HEK293 (cell line): Measurements from ENCODE around the gene KCTD15.
A peak's percentile ranks its signal among the peaks of the same experiment; 100 is the strongest.

ENCODE experiments used
- CTCF ChIA-PET: fragments of 350-600 bp; formaldehyde crosslinking; extraction: SDS; loops from one replicate; lab custom pipeline; 2021; ENCODE audit warnings: antibody characterized with exemption; lab: Yijun Ruan, JAX
- POLR2A ChIA-PET: fragments of 300-600 bp; formaldehyde crosslinking; extraction: SDS; loops from one replicate; lab custom pipeline; 2020; ENCODE audit warnings: antibody characterized with exemption, inconsistent platforms; lab: Yijun Ruan, JAX
- H3K27ac ChIP-seq: fragments of 200-500 bp; sonication (Bioruptor generic); 2 replicates; pipeline ENCODE4 v1.5.1; 2014; ENCODE audit warnings: low read depth, low read length, control low read depth, inconsistent platforms; ENCODE audit errors: extremely low read depth
- H3K36me3 ChIP-seq, 2 experiments: fragments of 200-500 bp in 1 of 2; sonication (Bioruptor generic) in 1 of 2; 1 replicate in 1 of 2; 2 replicates in 1 of 2; pipeline ENCODE4 v1.5.1; 2014 to 2017; ENCODE audit warnings: inconsistent platforms in 2 of 2, low read length in 2 of 2; ENCODE audit not compliant: control insufficient read depth in 2 of 2, insufficient read depth in 1 of 2
- H3K4me1 ChIP-seq: fragments of 200-500 bp; sonication (Bioruptor generic); 2 replicates; pipeline ENCODE4 v1.5.1; 2014; ENCODE audit warnings: mild to moderate bottlenecking, low read length, inconsistent platforms; ENCODE audit not compliant: control insufficient read depth, insufficient read depth
- H3K4me3 ChIP-seq: 2 replicates; pipeline ENCODE4 v1.5.1; 2011; ENCODE audit warnings: low read depth, mild to moderate bottlenecking, control low read depth, low read length, moderate library complexity
- H3K9me3 ChIP-seq: fragments of 200-500 bp; sonication (Bioruptor generic); 2 replicates; pipeline ENCODE4 v1.5.1; 2014; ENCODE audit warnings: low read depth, low read length, inconsistent platforms; ENCODE audit not compliant: control insufficient read depth, insufficient read depth
- BCL11A ChIP-seq: fragments of 450-650 bp; formaldehyde crosslinking; IDR thresholded peaks from 2 replicates; pipeline ENCODE4 v1.5.1; 2016; ENCODE audit warnings: low read depth, missing biosample characterization, missing genetic modification characterization
- CTCF ChIP-seq: fragments of 450-650 bp; formaldehyde crosslinking; IDR thresholded peaks from 2 replicates; pipeline ENCODE4 v1.5.1; 2016; ENCODE audit warnings: missing biosample characterization, missing genetic modification characterization
- GFI1B ChIP-seq: fragments of 450-650 bp; formaldehyde crosslinking; IDR thresholded peaks from 2 replicates; pipeline ENCODE4 v1.5.1; 2016; ENCODE audit warnings: missing biosample characterization, missing genetic modification characterization
- HOXD13 ChIP-seq: sonication (generic); formaldehyde crosslinking; IDR thresholded peaks from 2 replicates; pipeline ENCODE4 v1.8.0; 2022; ENCODE audit warnings: missing genetic modification reagents, borderline replicate concordance
- KLF16 ChIP-seq: fragments of 450-650 bp; formaldehyde crosslinking; IDR thresholded peaks from 2 replicates; pipeline ENCODE4 v1.5.1; 2017; ENCODE audit warnings: missing biosample characterization, missing genetic modification characterization
- KLF8 ChIP-seq: fragments of 450-650 bp; formaldehyde crosslinking; IDR thresholded peaks from 2 replicates; pipeline ENCODE4 v1.5.1; 2016; ENCODE audit warnings: missing biosample characterization, missing genetic modification characterization
- YY2 ChIP-seq: fragments of 450-650 bp; formaldehyde crosslinking; IDR thresholded peaks from 2 replicates; pipeline ENCODE4 v1.5.1; 2016; ENCODE audit warnings: missing biosample characterization, missing genetic modification characterization
- ZBTB21 ChIP-seq: fragments of 450-650 bp; formaldehyde crosslinking; IDR thresholded peaks from 2 replicates; pipeline ENCODE4 v1.5.1; 2017; ENCODE audit warnings: missing biosample characterization, missing genetic modification characterization
- ZBTB8A ChIP-seq: fragments of 450-650 bp; formaldehyde crosslinking; IDR thresholded peaks from 2 replicates; pipeline ENCODE4 v1.5.1; 2016; ENCODE audit warnings: missing biosample characterization, missing genetic modification characterization
- ZNF23 ChIP-seq: fragments of 450-650 bp; formaldehyde crosslinking; IDR thresholded peaks from 2 replicates; pipeline ENCODE4 v1.5.1; 2016; ENCODE audit warnings: missing biosample characterization, missing genetic modification characterization, borderline replicate concordance
- ZNF266 ChIP-seq: fragments of 450-650 bp; formaldehyde crosslinking; IDR thresholded peaks from 2 replicates; pipeline ENCODE4 v1.5.1; 2016; ENCODE audit warnings: missing biosample characterization, missing genetic modification characterization, low read depth
- ZNF311 ChIP-seq: fragments of 450-650 bp; formaldehyde crosslinking; IDR thresholded peaks from 2 replicates; pipeline ENCODE4 v1.5.1; 2017; ENCODE audit warnings: missing biosample characterization, missing genetic modification characterization, borderline replicate concordance
- ZNF335 ChIP-seq: fragments of 450-650 bp; formaldehyde crosslinking; conservative IDR thresholded peaks from 2 replicates; pipeline ENCODE4 v1.5.1; 2016; ENCODE audit warnings: missing biosample characterization, missing genetic modification characterization
- ZNF398 ChIP-seq: fragments of 450-650 bp; formaldehyde crosslinking; IDR thresholded peaks from 2 replicates; pipeline ENCODE4 v1.5.1; 2017; ENCODE audit warnings: missing biosample characterization, missing genetic modification characterization
- ZNF473 ChIP-seq: fragments of 450-650 bp; formaldehyde crosslinking; IDR thresholded peaks from 2 replicates; pipeline ENCODE4 v1.5.1; 2017; ENCODE audit warnings: missing biosample characterization, missing genetic modification characterization
- ZNF510 ChIP-seq: fragments of 450-650 bp; formaldehyde crosslinking; IDR thresholded peaks from 2 replicates; pipeline ENCODE4 v1.5.1; 2018; ENCODE audit warnings: mild to moderate bottlenecking, missing genetic modification characterization, missing biosample characterization; ENCODE audit not compliant: insufficient replicate concordance
- ZNF571 ChIP-seq: fragments of 450-650 bp; formaldehyde crosslinking; IDR thresholded peaks from 2 replicates; pipeline ENCODE4 v1.5.0; 2017; ENCODE audit warnings: missing biosample characterization, missing genetic modification characterization
- ZNF76 ChIP-seq: fragments of 450-650 bp; formaldehyde crosslinking; IDR thresholded peaks from 2 replicates; pipeline ENCODE4; 2016; ENCODE audit warnings: low read depth, missing biosample characterization, missing genetic modification characterization, borderline replicate concordance
- ZSCAN4 ChIP-seq: fragments of 450-650 bp; formaldehyde crosslinking; IDR thresholded peaks from 2 replicates; pipeline ENCODE4 v1.5.1; 2017; ENCODE audit warnings: missing biosample characterization, missing genetic modification characterization
- TF ChIP-seq, protein P1 (sequence below): fragments of 450-650 bp; formaldehyde crosslinking; IDR thresholded peaks from 2 replicates; pipeline ENCODE4 v1.5.0; 2017; ENCODE audit warnings: missing biosample characterization, missing genetic modification characterization, borderline replicate concordance
- TF ChIP-seq, protein P2 (sequence below): fragments of 450-650 bp; formaldehyde crosslinking; IDR thresholded peaks from 2 replicates; pipeline ENCODE4; 2016; ENCODE audit warnings: missing biosample characterization, missing genetic modification characterization

The KCTD15 gene

GRCh38 chr19:33788676-33789075, 8.0 kb upstream of the KCTD15 start (continued):
- TF ChIP-seq, protein P1, sequence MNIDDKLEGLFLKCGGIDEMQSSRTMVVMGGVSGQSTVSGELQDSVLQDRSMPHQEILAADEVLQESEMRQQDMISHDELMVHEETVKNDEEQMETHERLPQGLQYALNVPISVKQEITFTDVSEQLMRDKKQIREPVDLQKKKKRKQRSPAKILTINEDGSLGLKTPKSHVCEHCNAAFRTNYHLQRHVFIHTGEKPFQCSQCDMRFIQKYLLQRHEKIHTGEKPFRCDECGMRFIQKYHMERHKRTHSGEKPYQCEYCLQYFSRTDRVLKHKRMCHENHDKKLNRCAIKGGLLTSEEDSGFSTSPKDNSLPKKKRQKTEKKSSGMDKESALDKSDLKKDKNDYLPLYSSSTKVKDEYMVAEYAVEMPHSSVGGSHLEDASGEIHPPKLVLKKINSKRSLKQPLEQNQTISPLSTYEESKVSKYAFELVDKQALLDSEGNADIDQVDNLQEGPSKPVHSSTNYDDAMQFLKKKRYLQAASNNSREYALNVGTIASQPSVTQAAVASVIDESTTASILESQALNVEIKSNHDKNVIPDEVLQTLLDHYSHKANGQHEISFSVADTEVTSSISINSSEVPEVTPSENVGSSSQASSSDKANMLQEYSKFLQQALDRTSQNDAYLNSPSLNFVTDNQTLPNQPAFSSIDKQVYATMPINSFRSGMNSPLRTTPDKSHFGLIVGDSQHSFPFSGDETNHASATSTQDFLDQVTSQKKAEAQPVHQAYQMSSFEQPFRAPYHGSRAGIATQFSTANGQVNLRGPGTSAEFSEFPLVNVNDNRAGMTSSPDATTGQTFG (tag by site-specific recombination), result no peak
- TF ChIP-seq ZNF571, result no peak
- no peak for TF ChIP-seq ZSCAN4
- TF ChIP-seq KLF8 (tag by site-specific recombination), result no peak
- no peak for TF ChIP-seq GFI1B (tag by site-specific recombination)
- no peak for TF ChIP-seq KLF16 (tag by site-specific recombination)
- no peak for TF ChIP-seq ZNF335 (tag by site-specific recombination)
- TF ChIP-seq ZNF266, result no peak
- TF ChIP-seq BCL11A (tag by site-specific recombination), result no peak
- no peak for TF ChIP-seq ZNF510
- no peak for TF ChIP-seq ZBTB8A (tag by site-specific recombination)
- TF ChIP-seq, all 188 proteins: peak for 3

DNA sequence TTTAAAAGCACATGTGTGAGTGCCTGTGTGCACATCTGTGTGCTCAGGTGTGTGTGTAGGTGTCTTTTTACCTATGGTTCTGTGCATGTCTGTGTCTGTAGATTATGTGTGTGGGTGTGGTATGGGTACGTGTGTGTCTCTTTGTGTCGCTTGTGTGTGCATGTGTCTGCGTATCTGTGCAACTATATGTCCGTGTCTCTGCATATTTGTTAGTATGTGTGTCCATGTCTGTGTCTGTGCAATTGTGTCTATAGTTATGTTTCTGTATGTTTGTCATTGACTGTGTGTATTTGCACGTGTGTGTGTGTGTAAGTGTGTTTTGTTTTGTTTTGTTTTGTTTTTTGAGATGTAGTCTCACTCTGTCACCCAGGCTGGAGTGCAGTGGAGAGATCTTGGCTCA, 7.3 kb upstream of the KCTD15 start:
- no peaks in the 10 kb centered on the region for H3K4me1 ChIP-seq
- TF ChIP-seq YY2 (tag by site-specific recombination) (0 out of 2 replicates have a peak, but pooled peaks have one; percentile 9), ZNF23 (tag by site-specific recombination) (no peak), ZNF571 (0 out of 2 replicates have a peak, but pooled peaks have one; percentile 59), HOXD13 (CRISPR knock-in tag) (no peak), CTCF (tag by site-specific recombination) (0 out of 2 replicates have a peak, but pooled peaks have one; percentile 6), ZNF311 (tag by site-specific recombination) (0 out of 2 replicates have a peak, but pooled peaks have one; percentile 25), ZBTB21 (tag by site-specific recombination) (no peak), ZNF76 (tag by site-specific recombination) (no peak), ZNF398 (tag by site-specific recombination) (0 out of 2 replicates have a peak, but pooled peaks have one; percentile 30), ZNF473 (tag by site-specific recombination) (0 out of 2 replicates have a peak, but pooled peaks have one; percentile 10)
- TF ChIP-seq, protein P2, sequence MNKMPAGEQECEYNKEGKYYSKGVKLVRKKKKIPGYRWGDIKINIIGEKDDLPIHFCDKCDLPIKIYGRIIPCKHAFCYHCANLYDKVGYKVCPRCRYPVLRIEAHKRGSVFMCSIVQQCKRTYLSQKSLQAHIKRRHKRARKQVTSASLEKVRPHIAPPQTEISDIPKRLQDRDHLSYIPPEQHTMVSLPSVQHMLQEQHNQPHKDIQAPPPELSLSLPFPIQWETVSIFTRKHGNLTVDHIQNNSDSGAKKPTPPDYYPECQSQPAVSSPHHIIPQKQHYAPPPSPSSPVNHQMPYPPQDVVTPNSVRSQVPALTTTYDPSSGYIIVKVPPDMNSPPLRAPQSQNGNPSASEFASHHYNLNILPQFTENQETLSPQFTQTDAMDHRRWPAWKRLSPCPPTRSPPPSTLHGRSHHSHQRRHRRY, result no peak
- H3K9me3 ChIP-seq, result no peaks in the 10 kb centered on the region
- ChIA-PET POLR2A (no interaction called here), CTCF (interaction anchor here (0.7 to 9.5 kb wide), 3 partner anchors 7 to 350 kb away, joined by 3 to 171 read pairs (median 62); no protein-coding TSS in a partner anchor)
- no peak overlapping the region for H3K4me3 ChIP-seq
- no peak overlapping the region for H3K27ac ChIP-seq
- H3K36me3 ChIP-seq, result no peaks in the 10 kb centered on the region
